CD4-positive, alpha-beta T cell (primary cell): ENCODE results near the gene COMTD1. TPM values are rescaled to one million over a fixed set of nuclear protein-coding genes. Genes with fewer than 3 reads are reported as not detected.

ENCODE experiments used
- ATAC-seq: fragments of 200-7000 bp; cut with Tn5 transposase; one replicate; pipeline ENCODE4 v1.10.0; 2022; ENCODE audit warnings: mild to moderate bottlenecking; ENCODE audit not compliant: poor library complexity
- CTCF ChIA-PET: fragments of 350-600 bp; sonication (Branson Sonifier 250); formaldehyde crosslinking; loops from one replicate; lab custom pipeline; 2021; ENCODE audit warnings: antibody characterized with exemption, inconsistent platforms; lab: Charles Lee
- POLR2A ChIA-PET: fragments of 350-600 bp; sonication (Branson Sonifier 250); formaldehyde crosslinking; loops from one replicate; lab custom pipeline; 2021; ENCODE audit warnings: antibody characterized with exemption, inconsistent platforms; lab: Charles Lee
- DNase-seq, 14 experiments: peaks; one replicate each; pipeline ENCODE4 v3.0.0-alpha.2; 2013 to 2020; ENCODE audit warnings: mixed read lengths in 2 of 14
- H3K27ac ChIP-seq, 2 donors: one replicate each; pipeline versions ENCODE4 v1.5.1 to v1.7.0; 2013; ENCODE audit warnings: low read length in 2 of 2, low read depth in 1 of 2, mild to moderate bottlenecking in 1 of 2
- H3K27me3 ChIP-seq, 2 experiments: 1 replicate in 1 of 2; 2 replicates in 1 of 2; pipeline versions ENCODE4 v1.6.1 to v1.7.0; 2013; ENCODE audit warnings: low read length in 2 of 2, control low read depth in 1 of 2, mild to moderate bottlenecking in 1 of 2, moderate library complexity in 1 of 2; ENCODE audit not compliant: insufficient read depth in 2 of 2, control insufficient read depth in 1 of 2
- H3K36me3 ChIP-seq: one replicate; pipeline ENCODE4 v1.6.1; 2013; ENCODE audit warnings: low read length, control low read depth; ENCODE audit not compliant: insufficient read depth
- H3K4me1 ChIP-seq: one replicate; pipeline ENCODE4 v1.6.1; 2013; ENCODE audit warnings: low read length, control low read depth; ENCODE audit not compliant: insufficient read depth
- H3K4me3 ChIP-seq: one replicate; pipeline ENCODE4 v1.5.1; 2013; ENCODE audit warnings: mild to moderate bottlenecking, low read length, moderate library complexity
- H3K9me3 ChIP-seq, 2 experiments: 1 replicate in 1 of 2; 2 replicates in 1 of 2; pipeline versions ENCODE4 v1.6.1 to v1.7.0; 2013; ENCODE audit warnings: low read length in 2 of 2, mild to moderate bottlenecking in 2 of 2, control low read depth in 1 of 2, moderate library complexity in 1 of 2; ENCODE audit not compliant: control insufficient read depth in 1 of 2, insufficient read depth in 1 of 2
- H3K27ac Mint-ChIP-seq: one replicate; pipeline ENCODE4 v1.8.0; 2020; ENCODE audit warnings: mixed read lengths
- H3K27me3 Mint-ChIP-seq: one replicate; pipeline ENCODE4 v1.8.0; 2021; ENCODE audit warnings: mixed read lengths
- H3K36me3 Mint-ChIP-seq: one replicate; pipeline ENCODE4 v1.8.0; 2021; ENCODE audit warnings: low read depth, mixed read lengths
- H3K4me1 Mint-ChIP-seq: one replicate; pipeline ENCODE4 v1.8.0; 2021; ENCODE audit warnings: low read depth, mixed read lengths
- H3K4me3 Mint-ChIP-seq: one replicate; pipeline ENCODE4 v1.8.0; 2020; ENCODE audit warnings: mild to moderate bottlenecking, mixed read lengths
- H3K9me3 Mint-ChIP-seq: one replicate; pipeline ENCODE4 v1.8.0; 2020; ENCODE audit warnings: mixed read lengths
- intact Hi-C, 2 experiments: fragments of 100-400 bp; cut with DNase I in 1 of 2; cut with micrococcal nuclease in 1 of 2; formaldehyde crosslinking; loops; one replicate each; pipeline versions ENCODE4 v1.15.1 to v1.9.0; 2023 to 2025; cut with DNase I, micrococcal nuclease
- total RNA-seq, 174 experiments: library from RNA in 2 of 174; stranded (reverse) in 2 of 174; gene quantifications; one replicate each; pipeline ENCODE4 v1.2.3 and lab custom pipeline; 2021 to 2026
- TF ChIP-seq, protein P1 (sequence below): fragments of 200-600 bp; IDR thresholded peaks from one replicate; pipeline ENCODE4 v1.8.0; 2022; ENCODE audit warnings: antibody characterized with exemption, mild to moderate bottlenecking

The COMTD1 gene
- total RNA-seq, 2 experiments from 2014 or later, result 9.5 to 10.5 TPM

DNA sequence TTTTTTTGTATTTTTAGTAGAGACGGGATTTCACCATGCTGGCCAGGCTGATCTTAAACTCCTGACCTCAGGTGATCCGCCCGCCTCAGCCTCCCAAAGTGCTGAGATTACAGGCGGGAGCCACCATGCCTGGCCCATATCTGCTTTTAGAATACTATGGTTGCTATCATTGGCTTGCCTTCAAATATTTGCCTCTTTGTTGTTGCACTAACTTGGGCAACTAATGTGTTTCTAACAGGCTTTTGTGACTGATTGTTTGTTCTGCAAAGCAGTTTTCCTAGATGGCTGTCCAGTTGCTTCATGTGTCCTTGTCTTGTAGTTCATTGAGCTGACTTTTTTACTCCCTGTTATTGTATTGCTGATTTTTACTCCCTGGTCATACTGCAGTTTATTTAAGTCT, 15.5 kb downstream of the COMTD1 start:
- Histone ChIP-seq H3K36me3 (peaks cover 95% of the 10 kb centered on the region), H3K27ac (no peak overlapping the region), H3K4me1 (peaks cover 22% of the 10 kb centered on the region), H3K9me3 (no peaks in the 10 kb centered on the region), H3K27me3 (no peaks in the 10 kb centered on the region), H3K4me3 (no peak overlapping the region)
- Mint-ChIP-seq H3K4me1 (peaks cover 55% of the 10 kb centered on the region), H3K27ac (peak overlapping the region; percentile 69), H3K9me3 (no peaks in the 10 kb centered on the region), H3K4me3 (no peak overlapping the region), H3K27me3 (no peaks in the 10 kb centered on the region), H3K36me3 (peaks cover 95% of the 10 kb centered on the region)
- TF ChIP-seq, protein P1, sequence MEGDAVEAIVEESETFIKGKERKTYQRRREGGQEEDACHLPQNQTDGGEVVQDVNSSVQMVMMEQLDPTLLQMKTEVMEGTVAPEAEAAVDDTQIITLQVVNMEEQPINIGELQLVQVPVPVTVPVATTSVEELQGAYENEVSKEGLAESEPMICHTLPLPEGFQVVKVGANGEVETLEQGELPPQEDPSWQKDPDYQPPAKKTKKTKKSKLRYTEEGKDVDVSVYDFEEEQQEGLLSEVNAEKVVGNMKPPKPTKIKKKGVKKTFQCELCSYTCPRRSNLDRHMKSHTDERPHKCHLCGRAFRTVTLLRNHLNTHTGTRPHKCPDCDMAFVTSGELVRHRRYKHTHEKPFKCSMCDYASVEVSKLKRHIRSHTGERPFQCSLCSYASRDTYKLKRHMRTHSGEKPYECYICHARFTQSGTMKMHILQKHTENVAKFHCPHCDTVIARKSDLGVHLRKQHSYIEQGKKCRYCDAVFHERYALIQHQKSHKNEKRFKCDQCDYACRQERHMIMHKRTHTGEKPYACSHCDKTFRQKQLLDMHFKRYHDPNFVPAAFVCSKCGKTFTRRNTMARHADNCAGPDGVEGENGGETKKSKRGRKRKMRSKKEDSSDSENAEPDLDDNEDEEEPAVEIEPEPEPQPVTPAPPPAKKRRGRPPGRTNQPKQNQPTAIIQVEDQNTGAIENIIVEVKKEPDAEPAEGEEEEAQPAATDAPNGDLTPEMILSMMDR, result no peak
- no peak for ATAC-seq
- CTCF ChIA-PET, result interaction anchor here (0.9 to 1.0 kb wide), 2 partner anchors 10 to 16 kb away, joined by 4 read pairs; partner anchors contain the start of gene COMTD1
- DNase-seq, result no peak
- POLR2A ChIA-PET, result no interaction called here
- intact Hi-C loops, result no loop called here

DNA sequence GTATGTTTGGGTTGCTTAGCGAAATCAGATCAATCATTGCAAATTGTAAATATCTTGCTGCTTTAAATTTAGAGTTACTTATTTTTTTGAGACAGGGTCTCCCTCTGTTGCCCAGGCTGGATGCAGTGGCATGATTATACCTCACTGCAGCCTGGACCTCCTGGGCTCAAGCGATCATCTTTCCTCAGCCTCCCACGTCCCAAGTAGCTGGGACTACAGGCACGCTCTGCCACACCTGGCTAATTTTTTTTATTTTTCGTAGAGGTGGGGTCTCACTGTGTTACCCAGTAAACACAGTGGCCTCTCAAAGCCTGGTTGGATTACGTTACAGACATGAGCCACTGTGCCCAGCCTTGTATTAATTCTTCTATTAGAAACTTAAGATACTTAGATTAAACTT, 23.4 kb downstream of the COMTD1 start:
- Histone ChIP-seq H3K27ac (no peak overlapping the region), H3K36me3 (peaks cover 52% of the 10 kb centered on the region), H3K27me3 (no peaks in the 10 kb centered on the region), H3K4me1 (peaks cover 35% of the 10 kb centered on the region), H3K4me3 (no peak overlapping the region), H3K9me3 (no peaks in the 10 kb centered on the region)
- H3K9me3 Mint-ChIP-seq, result no peaks in the 10 kb centered on the region
- TF ChIP-seq, protein P1, result no peak
- DNase-seq (no peak), ATAC-seq (no peak)
- peak overlapping the region; percentile 97 for H3K4me3 Mint-ChIP-seq
- peaks cover 60% of the 10 kb centered on the region for H3K36me3 Mint-ChIP-seq
- intact Hi-C loops, result loop anchor here in 1 of 2 experiments (5.0 kb wide), 2 partner anchors 1060 to 1435 kb away; partner anchors contain the start of genes ADK and AP3M1
- ChIA-PET POLR2A (interaction anchor here (0.7 to 5.2 kb wide), 6 partner anchors 12 to 386 kb away, joined by 3 to 208 read pairs (median 50); partner anchors contain the start of genes COMTD1, KAT6B and SAMD8), CTCF (interaction anchor here (0.7 to 5.2 kb wide), 4 partner anchors 9 to 24 kb away, joined by 3 to 53 read pairs (median 36); partner anchors contain the start of gene COMTD1)
- H3K27ac Mint-ChIP-seq, result peak overlapping the region; percentile 99
- no peaks in the 10 kb centered on the region for H3K27me3 Mint-ChIP-seq
- H3K4me1 Mint-ChIP-seq, result peaks cover 40% of the 10 kb centered on the region

DNA sequence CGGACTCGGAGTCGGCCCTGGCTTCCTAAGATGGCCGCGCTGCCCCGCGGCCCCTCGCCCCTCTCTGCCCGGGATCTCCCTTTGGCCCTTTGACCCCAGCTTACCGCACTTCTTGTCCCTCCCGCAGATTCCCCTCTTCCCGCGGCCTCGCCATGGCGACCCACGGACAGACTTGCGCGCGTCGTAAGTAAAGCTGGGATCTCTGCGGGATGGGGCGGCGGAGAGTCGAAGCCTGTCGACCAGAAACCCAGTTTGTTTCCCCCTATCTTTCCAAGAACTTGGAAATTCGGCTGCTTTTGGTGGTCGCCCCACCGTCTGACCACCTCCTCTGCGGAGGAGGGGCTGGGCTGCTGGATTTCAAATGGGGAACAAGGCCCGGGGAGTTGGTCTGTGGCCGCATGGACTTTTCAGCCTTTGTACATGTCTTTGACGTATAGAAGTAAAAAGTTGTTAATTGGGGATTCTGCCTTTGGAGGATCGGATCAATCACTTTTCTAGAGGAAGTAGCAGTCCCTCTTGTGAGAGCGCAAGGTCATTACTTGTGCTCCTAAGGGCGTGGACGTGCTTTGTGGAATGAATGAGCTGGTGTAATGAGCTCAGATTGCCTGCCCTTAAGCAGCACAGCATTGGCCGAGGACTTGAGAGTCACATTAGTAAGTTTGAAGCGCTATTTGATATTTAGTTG, 24.6 kb downstream of the COMTD1 start:
- Mint-ChIP-seq H3K9me3 (no peaks in the 10 kb centered on the region), H3K27me3 (no peaks in the 10 kb centered on the region), H3K27ac (peak overlapping the region; percentile 99), H3K4me1 (peaks cover 33% of the 10 kb centered on the region), H3K36me3 (peaks cover 50% of the 10 kb centered on the region), H3K4me3 (peak overlapping the region; percentile 97)
- TF ChIP-seq, protein P1, result no peak
- peak overlapping the region; percentile 99 for H3K27ac ChIP-seq
- H3K36me3 ChIP-seq, result peaks cover 40% of the 10 kb centered on the region
- ATAC-seq (no peak), DNase-seq (peak in 6 of 14 experiments; percentile 5 to 62 (median 22))
- CTCF ChIA-PET, result interaction anchor here (1.0 to 5.2 kb wide), 5 partner anchors 19 to 111 kb away, joined by 3 to 53 read pairs (median 24); partner anchors contain the start of gene COMTD1
- no peaks in the 10 kb centered on the region for H3K27me3 ChIP-seq
- peak overlapping the region; percentile 73 for H3K4me3 ChIP-seq
- peaks cover 28% of the 10 kb centered on the region for H3K4me1 ChIP-seq
- no peaks in the 10 kb centered on the region for H3K9me3 ChIP-seq
- POLR2A ChIA-PET, result interaction anchor here (0.7 to 5.2 kb wide), 15 partner anchors 10 to 1716 kb away, joined by 3 to 208 read pairs (median 6); partner anchors contain the start of genes ADK, AP3M1, COMTD1 and KAT6B
- intact Hi-C loops, result loop anchor here in 1 of 2 experiments (2.0 to 5.0 kb wide), 3 partner anchors 386 to 1434 kb away; partner anchors contain the start of genes ADK and AP3M1
